Liver (tissue), 3 donors: ENCODE data around the gene SKA1.

Experiments used
- FOXA1 ChIP-seq: IDR thresholded peaks from 2 replicates; pipeline ENCODE4 v1.6.1; 2016; ENCODE audit warnings: antibody characterized with exemption
- TAF1 ChIP-seq: conservative IDR thresholded peaks from 2 replicates; pipeline ENCODE4 v1.6.1; 2016; ENCODE audit warnings: antibody characterized with exemption, mild to moderate bottlenecking
- TF ChIP-seq, protein P1 (sequence below): fragments of 150-350 bp; IDR thresholded peaks from 2 replicates; pipeline ENCODE4 v1.5.1; 2017; ENCODE audit warnings: improper control_type of control experiment, low read depth, low read length; ENCODE audit not compliant: missing input control
- TF ChIP-seq, protein P2 (sequence below): IDR thresholded peaks from 2 replicates; pipeline ENCODE4 v1.6.1; 2016; ENCODE audit warnings: antibody characterized with exemption
- donor health status: healthy.
- donor health status: healthy.

DNA sequence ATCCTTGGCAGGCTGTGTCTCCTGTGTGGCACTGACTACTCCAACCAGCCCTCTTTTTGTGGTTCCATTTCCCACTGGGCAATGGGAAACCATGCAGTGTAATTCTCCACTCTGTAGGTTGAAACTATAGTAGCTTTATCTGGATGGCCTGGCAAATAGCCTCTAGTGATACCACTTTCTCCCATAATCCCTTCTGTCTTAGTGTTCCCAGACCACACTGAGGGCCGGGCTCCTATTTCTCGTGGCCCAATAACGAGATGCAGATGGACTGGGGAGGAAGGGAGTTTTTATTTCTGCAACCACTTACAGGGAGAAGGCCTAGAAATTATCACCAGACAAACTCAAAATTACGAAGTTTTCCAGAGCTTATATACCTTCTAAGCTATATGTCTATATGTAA is 24.7 kb downstream of the SKA1 start:
- TF ChIP-seq, protein P1, sequence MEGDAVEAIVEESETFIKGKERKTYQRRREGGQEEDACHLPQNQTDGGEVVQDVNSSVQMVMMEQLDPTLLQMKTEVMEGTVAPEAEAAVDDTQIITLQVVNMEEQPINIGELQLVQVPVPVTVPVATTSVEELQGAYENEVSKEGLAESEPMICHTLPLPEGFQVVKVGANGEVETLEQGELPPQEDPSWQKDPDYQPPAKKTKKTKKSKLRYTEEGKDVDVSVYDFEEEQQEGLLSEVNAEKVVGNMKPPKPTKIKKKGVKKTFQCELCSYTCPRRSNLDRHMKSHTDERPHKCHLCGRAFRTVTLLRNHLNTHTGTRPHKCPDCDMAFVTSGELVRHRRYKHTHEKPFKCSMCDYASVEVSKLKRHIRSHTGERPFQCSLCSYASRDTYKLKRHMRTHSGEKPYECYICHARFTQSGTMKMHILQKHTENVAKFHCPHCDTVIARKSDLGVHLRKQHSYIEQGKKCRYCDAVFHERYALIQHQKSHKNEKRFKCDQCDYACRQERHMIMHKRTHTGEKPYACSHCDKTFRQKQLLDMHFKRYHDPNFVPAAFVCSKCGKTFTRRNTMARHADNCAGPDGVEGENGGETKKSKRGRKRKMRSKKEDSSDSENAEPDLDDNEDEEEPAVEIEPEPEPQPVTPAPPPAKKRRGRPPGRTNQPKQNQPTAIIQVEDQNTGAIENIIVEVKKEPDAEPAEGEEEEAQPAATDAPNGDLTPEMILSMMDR = no peak
- TF ChIP-seq TAF1 = no peak
- TF ChIP-seq, protein P2, sequence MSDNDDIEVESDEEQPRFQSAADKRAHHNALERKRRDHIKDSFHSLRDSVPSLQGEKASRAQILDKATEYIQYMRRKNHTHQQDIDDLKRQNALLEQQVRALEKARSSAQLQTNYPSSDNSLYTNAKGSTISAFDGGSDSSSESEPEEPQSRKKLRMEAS = no peak
- TF ChIP-seq FOXA1 = no peak
